DMS114 treated with DMSO at 0.1 percent for 48 hours (cell line): ENCODE data around the gene CLCN5.

Source experiments
- DNase-seq: peaks from one replicate; lab custom pipeline; 2025; ENCODE audit not compliant: unreplicated experiment; lab: John Stamatoyannopoulos, UW

The CLCN5 gene

DNA sequence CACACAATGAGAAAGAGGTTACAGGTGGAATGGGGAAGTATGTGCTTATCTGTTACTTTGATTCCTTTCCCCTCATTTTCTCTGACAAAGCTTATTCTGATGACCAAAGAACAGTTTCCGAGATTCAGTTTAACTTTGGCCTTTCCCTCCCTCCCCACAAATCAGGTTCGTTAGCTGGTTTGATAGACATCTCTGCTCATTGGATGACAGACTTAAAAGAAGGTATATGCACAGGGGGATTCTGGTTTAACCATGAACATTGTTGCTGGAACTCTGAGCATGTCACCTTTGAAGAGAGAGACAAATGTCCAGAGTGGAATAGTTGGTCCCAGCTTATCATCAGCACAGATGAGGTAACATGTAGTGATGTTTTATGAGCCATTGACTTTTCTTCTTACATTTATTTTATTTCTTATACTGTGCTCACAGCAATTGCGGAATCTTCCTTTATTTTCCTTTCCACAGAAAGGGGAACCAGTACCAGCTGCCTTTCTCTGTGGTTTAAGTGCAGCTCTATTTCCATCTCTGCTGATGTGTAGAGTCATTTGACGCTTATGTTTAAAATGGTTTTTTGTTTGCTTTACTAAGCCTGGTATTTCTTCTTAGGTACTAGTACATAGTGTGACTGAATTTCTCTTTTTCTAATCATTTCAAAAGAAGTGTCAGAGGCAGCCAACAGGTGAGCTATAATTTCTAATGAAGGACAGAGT lies 153.4 kb downstream of the CLCN5 start:
- DNase-seq = no peak

DNA sequence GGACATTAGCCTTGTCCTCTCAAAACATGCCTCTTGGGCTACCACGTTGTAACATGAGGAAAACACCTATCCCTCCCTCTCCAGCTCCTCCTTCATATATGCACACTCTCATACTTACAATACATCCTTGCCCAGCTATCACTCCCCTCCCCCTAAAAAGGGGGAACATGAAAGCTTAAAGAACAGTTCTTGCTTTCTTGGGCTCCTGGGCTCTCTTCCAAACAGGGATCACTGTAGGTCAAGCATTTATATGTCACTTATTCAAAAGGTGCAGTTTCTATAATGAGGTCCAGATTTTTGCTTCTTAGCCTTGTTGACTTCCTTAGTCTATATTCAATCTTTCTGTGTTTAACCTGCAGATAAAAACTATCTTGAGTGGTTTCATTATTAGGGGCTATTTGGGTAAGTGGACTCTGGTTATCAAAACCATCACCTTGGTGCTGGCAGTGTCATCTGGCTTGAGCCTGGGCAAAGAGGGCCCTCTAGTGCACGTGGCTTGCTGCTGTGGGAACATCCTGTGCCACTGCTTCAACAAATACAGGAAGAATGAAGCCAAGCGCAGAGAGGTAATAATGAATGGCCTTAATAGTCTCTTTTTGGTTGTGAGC lies 159.0 kb downstream of the CLCN5 start:
- DNase-seq = no peak

DNA sequence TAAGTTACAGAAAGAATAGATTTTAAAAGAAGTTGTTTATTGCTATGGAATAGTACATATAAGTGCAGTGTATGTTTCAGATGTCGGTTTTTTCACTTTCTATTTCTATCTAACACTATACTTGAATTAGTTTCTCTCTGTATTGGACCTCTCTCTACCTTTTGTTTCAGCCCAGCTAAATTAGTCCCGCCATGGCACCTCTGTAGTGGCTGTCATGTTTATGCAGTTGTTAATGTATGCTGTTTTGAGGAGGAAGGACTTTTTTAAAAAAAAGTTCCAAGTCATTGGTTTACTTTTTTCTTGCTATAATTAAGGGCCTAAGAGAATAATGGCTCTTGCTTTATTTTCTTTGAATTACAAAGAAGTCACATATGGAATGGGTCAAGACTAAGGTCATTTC lies 160.3 kb downstream of the CLCN5 start:
- no peak for DNase-seq

DNA sequence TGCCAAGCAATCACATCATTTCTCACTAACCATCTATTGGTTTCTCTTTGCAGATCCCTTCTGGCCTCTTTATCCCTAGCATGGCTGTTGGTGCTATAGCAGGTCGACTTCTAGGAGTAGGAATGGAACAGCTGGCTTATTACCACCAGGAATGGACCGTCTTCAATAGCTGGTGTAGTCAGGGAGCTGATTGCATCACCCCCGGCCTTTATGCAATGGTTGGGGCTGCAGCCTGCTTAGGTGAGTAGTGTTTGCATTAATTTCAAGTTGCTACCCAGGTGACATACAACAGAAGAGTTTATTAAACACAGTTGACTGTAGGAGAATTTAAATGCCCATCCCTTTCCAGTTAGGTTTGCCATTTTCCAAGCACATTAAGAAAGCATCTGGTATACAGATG lies 166.2 kb downstream of the CLCN5 start:
- no peak for DNase-seq

GRCh38 chrX:50093625-50094024 lies 171.2 kb downstream of the CLCN5 start:
- no peak for DNase-seq

- no peak for DNase-seq
These were observed 174.7 kb downstream of the CLCN5 start for GRCh38 chrX:50097071-50097470.

- no peak for DNase-seq
These were observed 175.8 kb downstream of the CLCN5 start for GRCh38 chrX:50098241-50098640.

- DNase-seq = no peak
These were observed 176.4 kb downstream of the CLCN5 start for GRCh38 chrX:50098749-50099148.

DNA sequence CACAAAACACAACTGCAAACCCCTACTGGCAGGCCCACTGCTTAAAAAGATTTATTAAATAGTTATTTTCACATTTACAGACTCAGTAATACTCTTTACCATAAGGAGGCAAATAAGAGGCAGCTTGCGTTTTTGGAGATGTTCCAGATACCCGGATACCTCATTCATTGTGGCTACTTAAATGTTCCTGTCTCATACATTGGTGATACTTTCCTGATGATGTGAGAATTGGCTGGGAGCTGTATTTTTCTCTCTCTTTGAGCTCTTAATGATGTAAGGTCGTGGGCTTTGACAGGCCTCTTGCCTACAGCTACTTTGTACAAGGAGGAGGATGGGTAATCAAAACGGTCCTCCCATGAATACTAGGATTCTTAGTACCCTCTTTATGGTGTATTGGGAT lies 176.9 kb downstream of the CLCN5 start:
- DNase-seq = no peak

DNA sequence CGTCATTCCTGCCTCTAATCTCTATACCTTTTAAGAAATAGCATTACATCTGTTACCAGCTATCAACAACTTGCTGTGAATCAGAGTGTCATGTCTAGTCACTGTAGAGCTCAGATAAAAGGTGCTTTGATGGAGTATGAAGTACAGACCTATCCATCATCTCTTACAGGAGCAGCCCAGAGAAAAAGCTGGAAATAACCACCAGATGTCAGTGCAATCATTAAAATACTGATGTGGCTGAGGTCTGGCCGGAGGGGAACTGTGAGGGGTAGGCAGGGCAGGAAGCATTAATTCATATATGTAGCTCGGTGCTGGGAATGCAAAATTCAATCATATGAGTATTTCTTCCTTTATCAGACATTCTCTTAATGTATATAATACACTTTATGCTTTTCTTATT lies 177.8 kb downstream of the CLCN5 start:
- DNase-seq = peak; percentile 18

GRCh38 chrX:50103176-50103575 lies 180.8 kb downstream of the CLCN5 start:
- DNase-seq = no peak

DNA sequence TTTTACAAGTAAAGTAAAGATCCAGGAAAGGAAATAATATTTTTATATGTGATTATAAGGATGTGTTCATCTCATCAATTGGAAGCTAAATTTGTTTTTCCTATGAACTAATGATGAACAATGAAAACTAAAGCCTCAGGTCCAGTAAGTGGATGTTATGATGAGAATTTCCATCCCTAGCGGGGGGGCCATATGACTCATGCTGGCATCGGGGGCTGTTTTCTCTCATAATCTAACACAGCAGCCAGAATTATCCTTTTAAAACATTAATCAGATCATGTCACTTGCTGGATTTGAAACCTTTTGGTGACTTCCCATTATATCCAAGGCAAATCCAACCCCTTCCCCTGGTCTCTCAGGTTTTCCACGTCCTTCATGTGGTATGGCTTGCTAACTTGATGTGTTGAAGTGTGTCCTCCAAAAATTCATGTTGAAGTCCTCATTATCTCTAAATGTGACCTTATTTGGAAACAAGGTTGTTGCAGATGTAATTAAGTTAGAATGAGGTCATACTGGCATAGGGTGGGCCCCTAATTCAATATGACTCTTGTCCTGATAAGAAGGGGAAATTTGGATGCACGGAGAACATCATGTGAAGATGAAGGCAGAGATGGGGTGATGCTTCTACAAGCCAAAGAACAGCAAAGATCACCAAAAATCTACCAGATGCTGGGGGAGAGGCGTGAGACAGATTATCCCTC lies 181.6 kb downstream of the CLCN5 start:
- no peak for DNase-seq

GRCh38 chrX:50106051-50106675 lies 183.8 kb downstream of the CLCN5 start:
- no peak for DNase-seq

GRCh38 chrX:50107470-50107869 lies 185.1 kb downstream of the CLCN5 start:
- DNase-seq = no peak

DNA sequence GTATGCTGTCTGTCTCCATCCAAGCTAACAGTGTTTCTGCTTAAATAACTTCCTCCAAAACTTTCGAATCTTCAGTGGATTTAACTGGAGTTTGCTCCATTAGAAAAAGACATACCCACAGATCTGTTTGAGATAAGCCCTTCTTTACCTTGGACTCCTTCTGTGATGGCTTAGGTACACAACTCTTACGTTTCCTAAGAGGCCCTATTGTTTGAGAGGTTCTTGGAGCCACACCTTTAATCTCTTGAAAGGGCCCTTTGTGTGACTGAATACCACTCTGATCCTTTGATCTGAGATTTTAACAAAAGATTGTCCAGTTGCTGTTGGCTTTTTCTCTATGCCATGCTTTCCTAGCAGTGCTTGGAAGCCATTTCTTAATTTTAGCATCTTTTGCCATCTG lies 185.9 kb downstream of the CLCN5 start:
- DNase-seq = no peak

GRCh38 chrX:50111742-50112141 lies 189.3 kb downstream of the CLCN5 start:
- no peak for DNase-seq

DNA sequence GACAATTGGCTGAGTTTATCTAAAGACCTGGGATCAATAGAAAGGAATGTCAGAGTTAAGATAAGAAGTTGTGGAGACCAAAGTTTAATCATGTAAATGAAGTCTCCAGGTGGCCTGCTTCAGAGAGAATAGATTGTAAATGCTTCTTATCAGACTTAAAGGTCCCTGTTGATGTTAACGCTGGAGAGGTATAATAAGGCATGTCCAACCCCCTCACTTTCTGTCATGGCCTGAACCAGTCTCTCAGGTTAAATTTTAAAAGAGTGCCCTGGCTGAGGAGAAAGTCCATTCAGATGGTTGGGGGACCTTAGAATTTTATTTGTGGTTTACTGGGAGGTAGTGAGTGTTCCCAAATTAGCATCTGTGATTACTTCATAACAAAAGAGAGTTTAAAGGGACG lies 191.7 kb downstream of the CLCN5 start:
- no peak for DNase-seq

GRCh38 chrX:50115973-50116372 lies 193.6 kb downstream of the CLCN5 start:
- DNase-seq = no peak

GRCh38 chrX:50117476-50117875 lies 195.1 kb downstream of the CLCN5 start:
- no peak for DNase-seq

GRCh38 chrX:50125480-50125879 lies 203.1 kb downstream of the CLCN5 start:
- no peak for DNase-seq

- no peak for DNase-seq
These were observed 225.6 kb downstream of the CLCN5 start for GRCh38 chrX:50147972-50148371.
